ENCODE results near the gene LRRK1.

DNA sequence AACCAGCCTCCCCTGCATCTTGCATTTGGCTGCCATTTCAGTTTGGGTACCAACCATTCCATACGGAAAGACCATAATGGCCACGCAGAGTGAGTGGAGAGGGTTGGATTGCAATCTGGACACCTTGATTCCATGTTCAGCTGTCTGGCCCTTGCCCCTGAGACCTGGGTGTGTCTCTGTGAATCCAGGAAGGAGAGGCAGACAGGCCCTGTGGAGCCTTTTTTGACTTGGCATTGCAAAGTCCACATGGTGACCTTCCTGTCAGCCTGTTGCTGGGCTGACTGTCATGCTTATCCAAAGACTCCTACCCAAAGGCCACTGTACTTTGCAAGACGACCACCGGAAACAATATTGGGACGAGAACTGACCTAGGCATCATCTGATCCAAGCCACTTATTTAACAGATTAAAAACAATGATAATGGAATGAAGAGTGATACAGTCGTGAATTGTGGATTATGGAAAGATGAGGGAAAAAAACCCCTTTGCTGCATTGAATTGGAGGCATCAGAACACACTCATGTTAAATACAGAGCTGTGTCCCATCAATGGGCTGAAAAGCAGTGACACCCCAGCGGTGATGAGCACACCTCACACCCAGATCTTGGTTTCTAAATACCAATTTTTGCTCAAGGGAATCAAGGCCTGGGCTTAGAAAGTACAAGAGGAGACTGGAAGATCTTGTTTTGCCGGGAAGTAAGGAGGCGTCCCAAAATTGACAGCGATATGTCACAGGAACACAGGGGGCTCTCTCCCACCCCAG, 86.0 kb downstream of the LRRK1 start:
- no peak for TF ChIP-seq POLR2AphosphoS5 (IDR thresholded peaks at IDR 0.05; ENCODE audit: low read depth, low read length)
- no peak for TF ChIP-seq POU2F2 (IDR thresholded peaks at IDR 0.05; ENCODE audit: low read depth, low read length)
- TF ChIP-seq POLR2A (IDR thresholded peaks at IDR 0.05; ENCODE audit: low read depth, low read length): no peak
- TF ChIP-seq TAF1 (IDR thresholded peaks at IDR 0.05; ENCODE audit: low read depth, low read length): no peak
- TF ChIP-seq SPI1 (IDR thresholded peaks at IDR 0.05; ENCODE audit: low read depth, low read length): no peak
- no peak for TF ChIP-seq PAX5 (IDR thresholded peaks at IDR 0.05; ENCODE audit: insufficient read depth, low read length, severe bottlenecking)

Measured in GM12891 (cell line).